Measurements from ENCODE around the gene ABHD5.

DNA sequence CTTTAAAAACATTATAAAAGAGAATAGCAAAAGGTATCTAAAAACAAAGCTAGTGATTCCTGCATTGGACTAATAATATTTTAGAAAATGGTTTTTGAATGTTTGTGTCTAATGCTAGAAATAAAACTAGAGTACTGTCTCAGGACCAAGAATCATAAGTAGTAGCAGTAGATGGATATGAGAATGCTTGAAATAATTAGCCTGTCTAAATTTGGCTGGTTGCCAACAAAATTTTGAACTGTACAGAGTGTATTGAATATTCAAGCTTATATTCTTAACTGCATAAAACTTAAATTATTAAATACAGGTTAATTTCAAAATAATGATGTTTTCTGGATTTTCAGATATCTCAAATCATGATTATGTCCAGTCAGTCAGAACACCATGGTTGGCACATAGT is 14.0 kb downstream of the ABHD5 start:
- TF ChIP-seq, protein P1, sequence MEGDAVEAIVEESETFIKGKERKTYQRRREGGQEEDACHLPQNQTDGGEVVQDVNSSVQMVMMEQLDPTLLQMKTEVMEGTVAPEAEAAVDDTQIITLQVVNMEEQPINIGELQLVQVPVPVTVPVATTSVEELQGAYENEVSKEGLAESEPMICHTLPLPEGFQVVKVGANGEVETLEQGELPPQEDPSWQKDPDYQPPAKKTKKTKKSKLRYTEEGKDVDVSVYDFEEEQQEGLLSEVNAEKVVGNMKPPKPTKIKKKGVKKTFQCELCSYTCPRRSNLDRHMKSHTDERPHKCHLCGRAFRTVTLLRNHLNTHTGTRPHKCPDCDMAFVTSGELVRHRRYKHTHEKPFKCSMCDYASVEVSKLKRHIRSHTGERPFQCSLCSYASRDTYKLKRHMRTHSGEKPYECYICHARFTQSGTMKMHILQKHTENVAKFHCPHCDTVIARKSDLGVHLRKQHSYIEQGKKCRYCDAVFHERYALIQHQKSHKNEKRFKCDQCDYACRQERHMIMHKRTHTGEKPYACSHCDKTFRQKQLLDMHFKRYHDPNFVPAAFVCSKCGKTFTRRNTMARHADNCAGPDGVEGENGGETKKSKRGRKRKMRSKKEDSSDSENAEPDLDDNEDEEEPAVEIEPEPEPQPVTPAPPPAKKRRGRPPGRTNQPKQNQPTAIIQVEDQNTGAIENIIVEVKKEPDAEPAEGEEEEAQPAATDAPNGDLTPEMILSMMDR (conservative IDR thresholded peaks at IDR 0.05) = no peak
- no peak for TF ChIP-seq ZFX (IDR thresholded peaks at IDR 0.05)

Measured in C4-2B (cell line).